Heart left ventricle (tissue), 16 donors: Measurements from ENCODE around the gene SH3BP1. TPM values are rescaled to one million over a fixed set of nuclear protein-coding genes. Genes with fewer than 3 reads are reported as not detected.

Experiments
- ATAC-seq, 4 donors: fragments of 200-7000 bp; cut with Tn5 transposase; one replicate each; pipeline ENCODE4 v1.9.1; 2020 to 2022; ENCODE audit warnings: moderate library complexity in 4 of 4, mild to moderate bottlenecking in 3 of 4, moderate number of reproducible peaks in 1 of 4
- DNase-seq, 5 donors: peaks; one replicate each; pipeline ENCODE4 v3.0.0-alpha.2; 2020
- H3K27ac ChIP-seq, 12 donors: fragments of 200-600 bp; sonication (generic) in 4 of 12; one replicate each; pipeline versions ENCODE4 v1.5.0 to v1.8.0; 2016 to 2022; ENCODE audit warnings: mild to moderate bottlenecking in 2 of 12
- H3K27me3 ChIP-seq, 9 donors: fragments of 200-600 bp; sonication (generic) in 2 of 9; one replicate each; pipeline versions ENCODE4 v1.5.1 to v1.8.0; 2016 to 2022; ENCODE audit warnings: mild to moderate bottlenecking in 3 of 9
- H3K36me3 ChIP-seq, 9 donors: fragments of 200-600 bp; sonication (generic) in 2 of 9; one replicate each; pipeline versions ENCODE4 v1.5.0 to v1.8.0; 2018 to 2022; ENCODE audit warnings: mild to moderate bottlenecking in 2 of 9
- H3K4me1 ChIP-seq, 12 donors: fragments of 200-600 bp; sonication (generic) in 4 of 12; one replicate each; pipeline versions ENCODE4 v1.5.0 to v1.8.0; 2016 to 2022; ENCODE audit warnings: mild to moderate bottlenecking in 3 of 12
- H3K4me3 ChIP-seq, 12 donors: fragments of 200-600 bp; sonication (generic) in 4 of 12; one replicate each; pipeline versions ENCODE4 v1.5.0 to v1.8.0; 2017 to 2022; ENCODE audit warnings: mild to moderate bottlenecking in 9 of 12, moderate library complexity in 4 of 12
- H3K9me3 ChIP-seq, 12 donors: fragments of 200-600 bp; sonication (generic) in 4 of 12; one replicate each; pipeline versions ENCODE4 v1.5.0 to v1.8.0; 2016 to 2022; ENCODE audit warnings: mild to moderate bottlenecking in 1 of 12
- POLR2A ChIP-seq, 2 donors: fragments of 450-650 bp; IDR thresholded peaks; one replicate each; pipeline ENCODE4 v1.6.1; 2017; ENCODE audit warnings: antibody characterized with exemption in 2 of 2, mild to moderate bottlenecking in 2 of 2, moderate library complexity in 2 of 2
- WGBS, 4 donors: extraction: QIAGEN DNeasy Blood & Tissue Kit in 2 of 4; methylation state at CpG; one replicate each; pipeline versions ENCODE4 v1.1.5 to v1.1.7; 2013 to 2018; 5-methylcytosine and 5-hydroxymethylcytosine counted together
- intact Hi-C, 10 donors: fragments of 100-400 bp; cut with DNase I; formaldehyde crosslinking; loops; one replicate each; pipeline versions ENCODE4 v1.11.1 to v1.14.2; 2022
- polyA plus RNA-seq, 2 donors: library from polyadenylated mRNA; stranded (reverse); fragments of 200-250 nt; gene quantifications; one replicate each; pipeline ENCODE4 v1.2.3, GENCODE V29; 2013
- total RNA-seq, 9 donors: library from RNA; depleted of rRNA in 2 of 9; stranded (reverse); fragments of >200 nt in 2 of 9; fragmentation: NEBNext Ultra II Directional in 3 of 9; extraction: Animal tissue kit (Norgen Biotek cat#: 25700) in 3 of 9; gene quantifications; one replicate each; pipeline versions ENCODE4 v1.1.0 to v1.2.4, GENCODE V29; 2016 to 2023
- TF ChIP-seq, protein P1 (sequence below), 12 donors: fragments of 200-600 bp; sonication (generic) in 4 of 12; IDR thresholded peaks; one replicate each; pipeline versions ENCODE4 v1.5.0 to v1.8.0; 2018 to 2022; ENCODE audit warnings: antibody characterized with exemption in 12 of 12, mild to moderate bottlenecking in 5 of 12
- donor health status: ischemic (EF 13 %, LVEDD 7.1; RV severe dilation, severe dysfunction).
- donor health status: healthy with polysubstance abuse.
- donor health status: DM: no; HTN: yes; CAD: no.
- donor health status: DM: no; HTN: no; CAD: no.
- donor health status: ischemic (EF 25% LVEDD 6.9; RV normal size, moderate dysfunction).
- donor health status: ischemic (EF 25% LVEDD 5.7; RV mildly dilated, moderate dysfunction).
- donor health status: healthy.
- donor health status: DM: yes; HTN: yes; CAD: no.
- donor health status: ischemic (EF 35%, LVEDD 5.7; RV mildly dilated, moderate dysfunction).
- donor health status: nonischemic (EF 11% LVEDD 7.7; RV severe dilation, severe dysfunction).
- donor health status: DM: yes; HTN: yes; CAD: no.
- donor health status: PGD.
- donor health status: ischemic (EF 29% LVEDD 5.4; RV normal size, mild dysfunction).
- donor health status: nonischemic (EF 23%, LVEDD 6.1; RV moderate dilation, normal function).

The SH3BP1 gene
- total and polyA plus RNA-seq, 11 donors, result 0.44 to 19.7 (median 2.0) TPM

DNA sequence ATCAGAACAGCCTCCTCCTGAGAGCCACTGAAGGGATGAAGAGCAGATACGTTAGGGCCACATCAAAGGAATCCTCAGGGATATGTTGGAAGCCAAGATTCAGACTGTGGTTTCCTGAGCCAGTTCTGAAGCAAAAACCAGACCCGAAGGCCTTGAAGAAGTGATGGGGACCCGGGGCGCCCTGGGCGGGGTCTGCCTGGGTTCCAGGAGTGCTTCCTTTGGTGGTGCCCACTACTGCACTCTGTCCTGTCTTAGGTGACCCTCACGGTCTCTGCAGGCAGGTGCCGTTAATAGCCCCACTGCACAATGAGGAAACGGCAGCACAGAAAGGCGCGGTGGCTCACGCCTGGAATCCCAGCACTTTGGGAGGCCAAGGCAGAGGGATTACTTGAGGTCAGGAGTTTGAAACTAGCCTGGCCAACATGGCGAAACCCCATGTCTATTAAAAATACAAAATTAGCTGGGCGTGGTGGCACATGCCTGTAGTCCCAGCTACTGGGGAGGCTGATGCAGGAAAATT, 12.9 kb upstream of the SH3BP1 start:
- peaks cover 0 to 78% (median 32%) of the 10 kb centered on the region in 9 donors for H3K36me3 ChIP-seq
- ATAC-seq (no peak), DNase-seq (no peak)
- no peaks in the 10 kb centered on the region for H3K9me3 ChIP-seq
- intact Hi-C loops, result loop anchor here in 1 of 10 donors (5.0 kb wide), 1 partner anchor 51 kb away; the partner anchor contains the start of gene LGALS1
- TF ChIP-seq POLR2A (IDR thresholded peaks at IDR 0.05), result no peak
- TF ChIP-seq, protein P1, sequence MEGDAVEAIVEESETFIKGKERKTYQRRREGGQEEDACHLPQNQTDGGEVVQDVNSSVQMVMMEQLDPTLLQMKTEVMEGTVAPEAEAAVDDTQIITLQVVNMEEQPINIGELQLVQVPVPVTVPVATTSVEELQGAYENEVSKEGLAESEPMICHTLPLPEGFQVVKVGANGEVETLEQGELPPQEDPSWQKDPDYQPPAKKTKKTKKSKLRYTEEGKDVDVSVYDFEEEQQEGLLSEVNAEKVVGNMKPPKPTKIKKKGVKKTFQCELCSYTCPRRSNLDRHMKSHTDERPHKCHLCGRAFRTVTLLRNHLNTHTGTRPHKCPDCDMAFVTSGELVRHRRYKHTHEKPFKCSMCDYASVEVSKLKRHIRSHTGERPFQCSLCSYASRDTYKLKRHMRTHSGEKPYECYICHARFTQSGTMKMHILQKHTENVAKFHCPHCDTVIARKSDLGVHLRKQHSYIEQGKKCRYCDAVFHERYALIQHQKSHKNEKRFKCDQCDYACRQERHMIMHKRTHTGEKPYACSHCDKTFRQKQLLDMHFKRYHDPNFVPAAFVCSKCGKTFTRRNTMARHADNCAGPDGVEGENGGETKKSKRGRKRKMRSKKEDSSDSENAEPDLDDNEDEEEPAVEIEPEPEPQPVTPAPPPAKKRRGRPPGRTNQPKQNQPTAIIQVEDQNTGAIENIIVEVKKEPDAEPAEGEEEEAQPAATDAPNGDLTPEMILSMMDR (IDR thresholded peaks at IDR 0.05), result no peak
- peaks cover 0 to 49% (median 27%) of the 10 kb centered on the region in 12 donors for H3K4me1 ChIP-seq
- peak overlapping the region in 10 of 12 donors; percentile 15 to 90 (median 65) for H3K27ac ChIP-seq
- H3K27me3 ChIP-seq, result no peaks in the 10 kb centered on the region
- 73 to 82% (median 79%) methylated on average over 12 to 13 of the region's 13 CpGs for WGBS, 4 donors
- H3K4me3 ChIP-seq, result peak overlapping the region in 1 of 12 donors; percentile 15

DNA sequence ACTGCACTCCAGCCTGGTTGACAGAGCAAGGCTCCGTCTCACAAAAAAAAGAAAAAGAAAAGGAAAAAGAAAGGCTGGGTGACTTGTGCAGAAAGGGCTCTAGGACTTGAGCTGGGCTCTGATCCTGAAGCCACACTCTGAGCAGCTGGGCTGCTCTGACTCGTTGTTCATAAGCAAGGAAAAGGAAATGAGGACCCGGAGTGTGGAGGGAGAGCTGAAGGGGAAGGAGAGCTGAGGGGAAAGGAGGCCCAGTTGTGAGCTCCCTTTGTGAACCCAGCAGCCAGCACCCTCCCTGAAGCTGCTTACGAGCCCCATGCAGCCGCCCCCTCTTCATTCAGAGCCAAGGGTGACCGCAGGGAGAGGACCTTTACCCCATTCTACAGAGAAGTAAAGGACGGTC, 12.3 kb upstream of the SH3BP1 start:
- intact Hi-C loops, result loop anchor here in 1 of 10 donors (5.0 kb wide), 1 partner anchor 50 kb away; the partner anchor contains the start of gene LGALS1
- Histone ChIP-seq H3K4me1 (peaks cover 0 to 54% (median 27%) of the 10 kb centered on the region in 12 donors), H3K27ac (peak overlapping the region in 9 of 12 donors; percentile 48 to 90 (median 66)), H3K36me3 (peaks cover 0 to 78% (median 29%) of the 10 kb centered on the region in 9 donors), H3K9me3 (no peaks in the 10 kb centered on the region), H3K4me3 (peak overlapping the region in 1 of 12 donors; percentile 15), H3K27me3 (no peaks in the 10 kb centered on the region)
- WGBS, 4 donors, result 66 to 78% (median 68%) methylated on average over 7 of the region's 7 CpGs
- no peak for TF ChIP-seq POLR2A (IDR thresholded peaks at IDR 0.05)
- TF ChIP-seq, protein P1 (IDR thresholded peaks at IDR 0.05), result no peak
- peak in 1 of 4 donors; percentile 1 for ATAC-seq
- DNase-seq, result no peak

DNA sequence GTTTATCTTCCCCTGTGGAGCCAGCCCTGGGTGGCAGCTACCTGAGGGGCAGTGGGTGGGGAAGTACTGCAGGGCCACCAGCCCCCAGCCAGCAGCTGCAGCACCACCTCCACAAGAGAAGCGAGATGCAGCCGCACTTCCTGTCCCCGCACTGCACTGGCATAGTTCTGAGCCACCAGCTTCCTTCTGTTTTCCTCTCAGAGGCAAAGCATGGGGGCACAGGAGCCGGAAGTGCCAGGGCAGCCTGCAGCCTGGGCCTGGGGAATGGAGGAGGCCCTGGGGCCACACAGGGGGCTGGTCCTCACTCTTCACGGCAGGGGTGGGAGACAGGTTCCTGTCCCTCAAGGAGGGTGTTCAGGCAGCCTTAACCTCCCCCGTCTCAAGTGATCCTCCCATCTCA, 11.9 kb upstream of the SH3BP1 start:
- Histone ChIP-seq H3K4me1 (peaks cover 0 to 58% (median 28%) of the 10 kb centered on the region in 12 donors), H3K9me3 (no peaks in the 10 kb centered on the region), H3K27me3 (no peaks in the 10 kb centered on the region), H3K4me3 (peak overlapping the region in 1 of 12 donors; percentile 15), H3K36me3 (peaks cover 0 to 74% (median 25%) of the 10 kb centered on the region in 9 donors), H3K27ac (peak overlapping the region in 8 of 12 donors; percentile 56 to 90 (median 67))
- ATAC-seq (peak in 1 of 4 donors; percentile 1), DNase-seq (peak in 2 of 5 donors; percentile 50 to 75)
- intact Hi-C loops, result loop anchor here in 1 of 10 donors (5.0 kb wide), 1 partner anchor 50 kb away; the partner anchor contains the start of gene LGALS1
- no peak for TF ChIP-seq POLR2A (IDR thresholded peaks at IDR 0.05)
- 65 to 86% (median 74%) methylated on average over 4 to 6 of the region's 6 CpGs for WGBS, 4 donors

GRCh38 chr22:37628830-37629229, 10.6 kb upstream of the SH3BP1 start:
- DNase-seq (no peak), ATAC-seq (no peak)
- Histone ChIP-seq H3K27me3 (no peaks in the 10 kb centered on the region), H3K4me1 (peaks cover 2 to 66% (median 35%) of the 10 kb centered on the region in 12 donors), H3K36me3 (peaks cover 0 to 62% (median 25%) of the 10 kb centered on the region in 9 donors), H3K9me3 (no peaks in the 10 kb centered on the region), H3K4me3 (no peak overlapping the region), H3K27ac (peak overlapping the region in 2 of 12 donors; percentile 88 to 90)
- WGBS, 4 donors, result 86 to 94% (median 93%) methylated on average over 7 to 8 of the region's 8 CpGs
- intact Hi-C loops, result loop anchor here in 1 of 10 donors (5.0 kb wide), 1 partner anchor 48 kb away; the partner anchor contains the start of gene LGALS1
- TF ChIP-seq, protein P1 (IDR thresholded peaks at IDR 0.05), result no peak
- TF ChIP-seq POLR2A (IDR thresholded peaks at IDR 0.05), result no peak
